K562 (cell line): ENCODE results near the gene CTCFL. TPM values are rescaled to one million over a fixed set of nuclear protein-coding genes. Genes with fewer than 3 reads are reported as not detected.

Experiments
- ATAC-seq: fragments of 200-7000 bp; cut with Tn5 transposase; 3 replicates; pipeline ENCODE4 v1.9.1; 2020; ENCODE audit warnings: moderate library complexity
- BruUV-seq: library from RNA; stranded (reverse); fragments of 400-500 nt; replicated peaks from 2 replicates; lab custom pipeline; 2021; lab: Mats Ljungman, UMichigan
- CTCF ChIA-PET: fragments of 300-600 bp; formaldehyde crosslinking; extraction: SDS; loops from one replicate; lab custom pipeline; 2021; ENCODE audit warnings: low intra/inter-chr PET ratio; lab: Yijun Ruan, JAX
- POLR2A ChIA-PET: fragments of 300-600, 350-650 bp; sonication (Branson Sonifier 250); formaldehyde crosslinking; extraction: SDS; loops from one replicate; lab custom pipeline; 2021; ENCODE audit warnings: antibody characterized with exemption, inconsistent platforms; lab: Yijun Ruan, JAX
- DNase-seq, 4 experiments: peaks; one replicate each; pipeline versions ENCODE4 v3.0.0 to v3.0.0-alpha.2; 2011 to 2018; ENCODE audit warnings: low spot score in 3 of 4, mixed read lengths in 3 of 4; ENCODE audit errors: extremely low read depth in 1 of 4
- FAIRE-seq: peaks from 2 replicates; lab custom pipeline; 2011; peaks lifted over from hg19 to GRCh38; lab: Jason Lieb, UNC
- H2AFZ ChIP-seq: 2 replicates; pipeline ENCODE4 v1.6.0; 2011; ENCODE audit warnings: low read depth, low read length, control low read depth, inconsistent platforms
- H3K27ac ChIP-seq: fragments of 200-600 bp; 3 replicates; pipeline ENCODE4 v1.8.0; 2011; ENCODE audit warnings: low read depth, mild to moderate bottlenecking, control low read depth, inconsistent platforms, low read length, moderate library complexity, mixed read lengths; ENCODE audit errors: extremely low read depth
- H3K27me3 ChIP-seq, 2 experiments: fragments of 300-600 bp in 1 of 2; 2 replicates in 1 of 2; 3 replicates in 1 of 2; pipeline versions ENCODE4 v1.6.0 to v1.8.0; 2011; ENCODE audit warnings: inconsistent platforms in 2 of 2, low read length in 2 of 2, mild to moderate bottlenecking in 1 of 2, mixed read lengths in 1 of 2, moderate library complexity in 1 of 2; ENCODE audit not compliant: control insufficient read depth in 2 of 2, insufficient read depth in 2 of 2
- H3K36me3 ChIP-seq: fragments of 300-600 bp; 3 replicates; pipeline ENCODE4 v1.8.0; 2011; ENCODE audit warnings: mild to moderate bottlenecking, low read length, inconsistent platforms; ENCODE audit not compliant: control insufficient read depth, insufficient read depth
- H3K4me1 ChIP-seq, 2 experiments: fragments of 200-600 bp in 1 of 2; replicated peaks in 1 of 2; 2 replicates in 1 of 2; 3 replicates in 1 of 2; pipeline versions ENCODE4 v1.5.1 to v1.8.0; 2011; ENCODE audit warnings: inconsistent platforms in 2 of 2, low read length in 2 of 2, mild to moderate bottlenecking in 1 of 2, mixed read lengths in 1 of 2, moderate library complexity in 1 of 2; ENCODE audit not compliant: control insufficient read depth in 2 of 2, insufficient read depth in 2 of 2
- H3K4me2 ChIP-seq: 2 replicates; pipeline ENCODE4 v1.6.1; 2011; ENCODE audit warnings: low read length, control low read depth, inconsistent platforms, mixed read lengths; ENCODE audit not compliant: insufficient read depth
- H3K4me3 ChIP-seq: fragments of 200-600 bp; sonication (generic), shearing (Covaris generic); 2 replicates; pipeline ENCODE4 v1.5.1; 2016; ENCODE audit warnings: control low read depth, inconsistent platforms
- H3K79me2 ChIP-seq: fragments of 200-600 bp; 3 replicates; pipeline ENCODE4 v1.8.0; 2011; ENCODE audit warnings: low read length, inconsistent platforms; ENCODE audit not compliant: control insufficient read depth, insufficient read depth
- H3K9ac ChIP-seq, 2 experiments: 2 replicates each; pipeline versions ENCODE4 v1.6.0 to v1.6.1; 2011; ENCODE audit warnings: low read depth in 2 of 2, low read length in 2 of 2, control low read depth in 1 of 2, inconsistent platforms in 1 of 2, mild to moderate bottlenecking in 1 of 2, mixed read lengths in 1 of 2; ENCODE audit not compliant: insufficient read depth in 1 of 2
- H3K9me1 ChIP-seq: one replicate; pipeline ENCODE4 v1.6.0; 2011; ENCODE audit warnings: inconsistent platforms, mild to moderate bottlenecking, low read length, moderate library complexity; ENCODE audit not compliant: control insufficient read depth, insufficient read depth
- H3K9me3 ChIP-seq: replicated peaks from 2 replicates; pipeline ENCODE4 v1.5.1; 2011; ENCODE audit warnings: low read depth, low read length, inconsistent platforms; ENCODE audit not compliant: control insufficient read depth, insufficient read depth
- H4K20me1 ChIP-seq: replicated peaks from 2 replicates; pipeline ENCODE4 v1.6.1; 2011; ENCODE audit warnings: low read length, inconsistent platforms, mixed read lengths; ENCODE audit not compliant: control insufficient read depth, insufficient read depth
- ARID1B ChIP-seq: fragments of 450-650 bp; IDR thresholded peaks from 2 replicates; pipeline ENCODE4 v1.6.1; 2016; ENCODE audit warnings: antibody characterized with exemption, mild to moderate bottlenecking, inconsistent platforms
- BDP1 ChIP-seq: IDR thresholded peaks from 3 replicates; pipeline ENCODE4 v1.6.1; 2011; ENCODE audit not compliant: insufficient read length, insufficient read depth
- CBFA2T3 ChIP-seq: fragments of 450-650 bp; IDR thresholded peaks from 2 replicates; pipeline ENCODE4 v1.6.1; 2017
- CEBPB ChIP-seq: fragments of 450-650 bp; IDR thresholded peaks from 2 replicates; pipeline ENCODE4 v1.6.1; 2016; ENCODE audit warnings: missing genetic modification characterization, missing compliant biosample characterization
- CREM ChIP-seq: IDR thresholded peaks from 2 replicates; pipeline ENCODE4 v1.6.1; 2014; ENCODE audit warnings: antibody characterized with exemption, low read depth
- ELF4 ChIP-seq: fragments of 450-650 bp; formaldehyde crosslinking; IDR thresholded peaks from 2 replicates; pipeline ENCODE4 v1.4.0; 2022; ENCODE audit warnings: missing genetic modification characterization
- ETV5 ChIP-seq: sonication (generic); formaldehyde crosslinking; IDR thresholded peaks from 2 replicates; pipeline ENCODE4 v1.4.0; 2020; ENCODE audit warnings: low read depth, mild to moderate bottlenecking, missing genetic modification reagents
- GABPA ChIP-seq: fragments of 200-800 bp; sonication (Bioruptor generic); conservative IDR thresholded peaks from 2 replicates; pipeline ENCODE4 v1.6.1; 2016; ENCODE audit warnings: low read depth, missing genetic modification characterization, missing compliant biosample characterization
- MAZ ChIP-seq, 2 experiments: fragments of 450-650 bp in 1 of 2; sonication (generic) in 1 of 2; formaldehyde crosslinking; IDR thresholded peaks in 1 of 2; conservative IDR thresholded peaks in 1 of 2; 2 replicates each; pipeline versions ENCODE4 v1.4.0 to v1.5.0; 2020; ENCODE audit warnings: mild to moderate bottlenecking in 1 of 2, missing genetic modification reagents in 1 of 2
- NEUROD1 ChIP-seq: fragments of 150-350 bp; IDR thresholded peaks from 2 replicates; pipeline ENCODE4 v1.6.1; 2014; ENCODE audit warnings: borderline replicate concordance, low read length, low read depth; ENCODE audit not compliant: partially characterized antibody
- NFIC ChIP-seq: fragments of 450-650 bp; IDR thresholded peaks from 2 replicates; pipeline ENCODE4 v1.6.1; 2017; ENCODE audit warnings: mild to moderate bottlenecking, inconsistent platforms
- RCOR1 ChIP-seq, 2 experiments: IDR thresholded peaks; 2 replicates each; pipeline ENCODE4 v1.6.1; 2012; ENCODE audit warnings: low read depth in 2 of 2, low read length in 2 of 2, borderline replicate concordance in 1 of 2, improper control_type of control experiment in 1 of 2
- SMAD4 ChIP-seq: fragments of 250-450 bp; sonication (Bioruptor Pico); conservative IDR thresholded peaks from 2 replicates; pipeline ENCODE4 v1.8.0; 2021; ENCODE audit warnings: inconsistent platforms, mild to moderate bottlenecking, moderate library complexity
- SPI1 ChIP-seq: IDR thresholded peaks from 2 replicates; pipeline ENCODE4 v1.6.1; 2011; ENCODE audit warnings: low read depth, low read length, control low read depth, borderline replicate concordance
- TCF3 ChIP-seq: sonication (generic); formaldehyde crosslinking; IDR thresholded peaks from 2 replicates; pipeline ENCODE4 v1.4.0; 2020; ENCODE audit warnings: mild to moderate bottlenecking, missing genetic modification reagents
- TEAD4 ChIP-seq, 2 experiments: sonication (generic) in 1 of 2; formaldehyde crosslinking in 1 of 2; IDR thresholded peaks; 2 replicates each; pipeline versions ENCODE4 v1.6.1 to v1.8.0; 2012 to 2022; ENCODE audit warnings: borderline replicate concordance in 1 of 2, inconsistent platforms in 1 of 2, low read length in 1 of 2, mild to moderate bottlenecking in 1 of 2, missing genetic modification reagents in 1 of 2
- TGIF2 ChIP-seq: sonication (generic); formaldehyde crosslinking; IDR thresholded peaks from 2 replicates; pipeline ENCODE4 v1.8.1; 2022; ENCODE audit warnings: mild to moderate bottlenecking, missing genetic modification reagents, moderate library complexity
- ZFX ChIP-seq: sonication (generic); formaldehyde crosslinking; IDR thresholded peaks from 2 replicates; pipeline ENCODE4 v1.8.0; 2022; ENCODE audit warnings: mild to moderate bottlenecking, missing genetic modification reagents, moderate library complexity
- ZNF217 ChIP-seq: sonication (generic); formaldehyde crosslinking; IDR thresholded peaks from 2 replicates; pipeline ENCODE4 v1.8.0; 2022; ENCODE audit warnings: mild to moderate bottlenecking, missing genetic modification reagents
- WGBS: fragments of 100-300 bp; shearing (Covaris generic); methylation state at CpG from one replicate; pipeline ENCODE4 v1.1.6; 2016; ENCODE audit warnings: low coverage, mixed read lengths; ENCODE audit not compliant: insufficient coverage; ENCODE audit errors: missing lambda C conversion rate; 5-methylcytosine and 5-hydroxymethylcytosine counted together
- in situ Hi-C: fragments of 300-500 bp; cut with MboI; formaldehyde crosslinking; loops from 4 replicates; pipeline ENCODE4 v1.15.0; 2018; ENCODE audit warnings: inconsistent platforms, mixed read lengths
- intact Hi-C: fragments of 100-400 bp; cut with micrococcal nuclease; formaldehyde crosslinking; loops from 2 replicates; pipeline ENCODE4 v1.14.2; 2022
- polyA plus RNA-seq, 8 experiments: library from polyadenylated mRNA; depleted of rRNA in 4 of 8; stranded (reverse) in 5 of 8; unstranded in 3 of 8; fragments of >200 nt; fragmentation: Nextera tagmentation in 2 of 8; fragmentation: Illumina TruSeq in 1 of 8; extraction: Ambion mirVana in 2 of 8; extraction: Trizol in 1 of 8; gene quantifications; 2 replicates each; pipeline versions ENCODE4 v1.2.1 to v1.2.3, GENCODE V29; 2011 to 2014; ENCODE audit warnings: inconsistent platforms in 1 of 8, missing spikeins in 1 of 8
- total RNA-seq, 7 experiments: library from RNA; depleted of rRNA in 6 of 7; stranded (reverse); fragments of >200 nt in 6 of 7; fragmentation: Illumina TruSeq in 2 of 7; extraction: Trizol in 2 of 7; gene quantifications; 2 replicates each; pipeline versions ENCODE4 v1.2.1 to v1.2.3, GENCODE V29; 2011 to 2021; ENCODE audit warnings: low replicate concordance in 1 of 7
- TF ChIP-seq, protein P1 (sequence below): fragments of 450-650 bp; IDR thresholded peaks from 2 replicates; pipeline ENCODE4 v1.6.1; 2017; ENCODE audit warnings: antibody characterized with exemption, mild to moderate bottlenecking

CTCFL gene
- total and polyA plus RNA-seq, 9 of the 15 experiments (the other 6 are each of a cell fraction or from before 2014, with no cell fraction given): 42.4 to 188 (median 111) TPM

DNA sequence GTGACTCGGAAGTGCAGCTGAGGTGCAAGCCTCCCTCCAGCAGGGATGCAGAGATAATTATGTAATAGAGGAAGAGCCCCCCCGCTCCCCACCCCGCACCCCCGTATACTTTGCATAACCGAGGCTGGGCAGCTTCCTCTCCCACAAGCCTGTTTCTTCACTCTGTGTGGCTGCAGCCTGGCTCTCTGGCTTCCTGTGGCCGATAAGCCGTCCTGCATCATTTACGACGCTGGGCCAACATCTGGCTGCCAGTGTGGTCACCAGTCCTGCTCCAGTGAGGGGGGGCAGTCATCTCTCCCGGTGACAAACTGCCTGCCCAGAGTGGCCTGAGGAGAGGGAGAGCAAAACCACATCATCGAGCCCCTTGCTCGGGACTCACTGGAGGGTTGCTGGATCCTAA is 74.5 kb downstream of the CTCFL start:
- Histone ChIP-seq H3K79me2 (no peaks in the 10 kb centered on the region), H3K9me3 (0 out of 2 replicates have a peak, but pooled peaks cover 4% of the 10 kb centered on the region), H3K36me3 (no peaks in the 10 kb centered on the region), H3K9me1 (peaks cover 4% of the 10 kb centered on the region), H3K4me1 (peaks cover 51 to 55% of the 10 kb centered on the region in 2 experiments), H3K4me3 (no peak overlapping the region), H3K9ac (peak overlapping the region in 1 of 2 experiments; percentile 70; a peak in 2 of 4 replicates), H3K27ac (peak overlapping the region; percentile 92; the same call in 1 of the 3 replicates), H3K4me2 (no peak overlapping the region; the same call in 1 of the 2 replicates), H2AFZ (peak overlapping the region; percentile 90), H3K27me3 (no peaks in the 10 kb centered on the region), H4K20me1 (no peaks in the 10 kb centered on the region)
- ATAC-seq: peak; percentile 45
- WGBS: 11% methylated on average over 10 of the region's 12 CpGs
- no TSS peak for BruUV-seq
- intact Hi-C loops (loop anchor here (5.0 kb wide), 1 partner anchor 58 kb away; the partner anchor contains the start of gene RBM38), in situ Hi-C loops (no loop called here)
- peak; percentile 39 to 68 (median 50) for DNase-seq
- ChIA-PET POLR2A (interaction anchor here (0.6 to 1.1 kb wide), 2 partner anchors 9 to 60 kb away, joined by 3 to 4 read pairs; no protein-coding TSS in a partner anchor), CTCF (no interaction called here)
- FAIRE-seq: peak; percentile 78
- peak in 1 of 2 experiments; percentile 37; a peak in 1 of 4 replicates for TF ChIP-seq RCOR1 (IDR thresholded peaks at IDR 0.05; ENCODE audit: borderline replicate concordance in 1 of 2, low read depth in 2 of 2, low read length in 2 of 2)
- TF ChIP-seq TEAD4 (IDR thresholded peaks at IDR 0.05; ENCODE audit: low read length): peak; percentile 54; the same call in 1 of the 2 replicates
- TF ChIP-seq TEAD4 (CRISPR knock-in tag; IDR thresholded peaks at IDR 0.05; ENCODE audit: borderline replicate concordance): no peak
- TF ChIP-seq ETV5: peak; percentile 39; the same call in 1 of the 2 replicates
- no peak for TF ChIP-seq ZNF217 (CRISPR knock-in tag)
- TF ChIP-seq, protein P1, sequence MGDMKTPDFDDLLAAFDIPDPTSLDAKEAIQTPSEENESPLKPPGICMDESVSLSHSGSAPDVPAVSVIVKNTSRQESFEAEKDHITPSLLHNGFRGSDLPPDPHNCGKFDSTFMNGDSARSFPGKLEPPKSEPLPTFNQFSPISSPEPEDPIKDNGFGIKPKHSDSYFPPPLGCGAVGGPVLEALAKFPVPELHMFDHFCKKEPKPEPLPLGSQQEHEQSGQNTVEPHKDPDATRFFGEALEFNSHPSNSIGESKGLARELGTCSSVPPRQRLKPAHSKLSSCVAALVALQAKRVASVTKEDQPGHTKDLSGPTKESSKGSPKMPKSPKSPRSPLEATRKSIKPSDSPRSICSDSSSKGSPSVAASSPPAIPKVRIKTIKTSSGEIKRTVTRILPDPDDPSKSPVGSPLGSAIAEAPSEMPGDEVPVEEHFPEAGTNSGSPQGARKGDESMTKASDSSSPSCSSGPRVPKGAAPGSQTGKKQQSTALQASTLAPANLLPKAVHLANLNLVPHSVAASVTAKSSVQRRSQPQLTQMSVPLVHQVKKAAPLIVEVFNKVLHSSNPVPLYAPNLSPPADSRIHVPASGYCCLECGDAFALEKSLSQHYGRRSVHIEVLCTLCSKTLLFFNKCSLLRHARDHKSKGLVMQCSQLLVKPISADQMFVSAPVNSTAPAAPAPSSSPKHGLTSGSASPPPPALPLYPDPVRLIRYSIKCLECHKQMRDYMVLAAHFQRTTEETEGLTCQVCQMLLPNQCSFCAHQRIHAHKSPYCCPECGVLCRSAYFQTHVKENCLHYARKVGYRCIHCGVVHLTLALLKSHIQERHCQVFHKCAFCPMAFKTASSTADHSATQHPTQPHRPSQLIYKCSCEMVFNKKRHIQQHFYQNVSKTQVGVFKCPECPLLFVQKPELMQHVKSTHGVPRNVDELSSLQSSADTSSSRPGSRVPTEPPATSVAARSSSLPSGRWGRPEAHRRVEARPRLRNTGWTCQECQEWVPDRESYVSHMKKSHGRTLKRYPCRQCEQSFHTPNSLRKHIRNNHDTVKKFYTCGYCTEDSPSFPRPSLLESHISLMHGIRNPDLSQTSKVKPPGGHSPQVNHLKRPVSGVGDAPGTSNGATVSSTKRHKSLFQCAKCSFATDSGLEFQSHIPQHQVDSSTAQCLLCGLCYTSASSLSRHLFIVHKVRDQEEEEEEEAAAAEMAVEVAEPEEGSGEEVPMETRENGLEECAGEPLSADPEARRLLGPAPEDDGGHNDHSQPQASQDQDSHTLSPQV: peak; percentile 63; the same call in 1 of the 2 replicates
- no peak for TF ChIP-seq TCF3 (CRISPR knock-in tag)
- peak; percentile 82 for TF ChIP-seq SMAD4 (CRISPR knock-in tag)
- peak; percentile 33; the same call in 1 of the 2 replicates for TF ChIP-seq CREM
- TF ChIP-seq NFIC: 0 out of 2 replicates have a peak, but pooled peaks have one; percentile 7
- TF ChIP-seq CEBPB (tag): peak; percentile 37
- no peak for TF ChIP-seq BDP1
- TF ChIP-seq ELF4: no peak
- 0 out of 2 replicates have a peak, but pooled peaks have one; percentile 13 for TF ChIP-seq SPI1
- no peak for TF ChIP-seq ZFX
- TF ChIP-seq MAZ (CRISPR knock-in tag; conservative IDR thresholded peaks at IDR 0.05 in 1 of 2, IDR thresholded peaks at IDR 0.05 in 1 of 2): peak in 1 of 2 experiments; percentile 32; a peak in 1 of 4 replicates
- peak; percentile 70 for TF ChIP-seq GABPA
- no peak for TF ChIP-seq TGIF2
- TF ChIP-seq ARID1B: peak; percentile 15; the same call in 1 of the 2 replicates
- peak; percentile 36 for TF ChIP-seq NEUROD1
- TF ChIP-seq CBFA2T3: peak; percentile 60
